Osteoblast (primary cell): ENCODE results near the gene CPLX3. TPM values are rescaled to one million over a fixed set of nuclear protein-coding genes. Genes with fewer than 3 reads are reported as not detected.

Experiments
- DNase-seq: peaks from one replicate; pipeline ENCODE4 v3.0.0; 2011; ENCODE audit warnings: low spot score, mixed read lengths; ENCODE audit not compliant: insufficient read length; ENCODE audit errors: missing footprints
- H2AFZ ChIP-seq: 2 replicates; pipeline ENCODE4 v1.6.0; 2011; ENCODE audit warnings: mild to moderate bottlenecking, low read length
- H3K27ac ChIP-seq: 2 replicates; pipeline ENCODE4 v1.5.1; 2011; ENCODE audit warnings: mild to moderate bottlenecking, low read depth, low read length, moderate library complexity
- H3K27me3 ChIP-seq: 2 replicates; pipeline ENCODE4 v1.6.0; 2012; ENCODE audit warnings: mild to moderate bottlenecking, control low read depth, inconsistent platforms, low read length, moderate library complexity; ENCODE audit not compliant: insufficient read depth
- H3K36me3 ChIP-seq: 2 replicates; pipeline ENCODE4 v1.5.1; 2011; ENCODE audit warnings: mild to moderate bottlenecking, low read length, control low read depth, moderate library complexity; ENCODE audit not compliant: insufficient read depth
- H3K4me1 ChIP-seq: 2 replicates; pipeline ENCODE4 v1.5.1; 2011; ENCODE audit warnings: mild to moderate bottlenecking, low read length, control low read depth, moderate library complexity; ENCODE audit not compliant: insufficient read depth
- H3K4me2 ChIP-seq: 2 replicates; pipeline ENCODE4 v1.6.0; 2011; ENCODE audit warnings: mild to moderate bottlenecking, low read length; ENCODE audit not compliant: insufficient read depth
- H3K4me3 ChIP-seq: fragments of 200-600 bp; sonication (generic); 3 replicates; pipeline ENCODE4 v1.5.1; 2012; ENCODE audit warnings: mild to moderate bottlenecking, low read length, inconsistent platforms; ENCODE audit not compliant: insufficient read depth
- H3K79me2 ChIP-seq: 2 replicates; pipeline ENCODE4 v1.6.0; 2012; ENCODE audit warnings: mild to moderate bottlenecking, low read length, control low read depth, inconsistent platforms; ENCODE audit not compliant: insufficient read depth
- H3K9me3 ChIP-seq: 2 replicates; pipeline ENCODE4 v1.5.1; 2011; ENCODE audit warnings: low read depth, low read length, control low read depth
- H4K20me1 ChIP-seq: 2 replicates; pipeline ENCODE4 v1.6.0; 2012; ENCODE audit warnings: mild to moderate bottlenecking, low read length, control low read depth; ENCODE audit not compliant: insufficient read depth
- total RNA-seq: library from RNA; depleted of rRNA; stranded (reverse); fragments of >200 nt; gene quantifications from 2 replicates; pipeline ENCODE4 v1.2.3, GENCODE V29; 2012
- TF ChIP-seq, protein P1 (sequence below): IDR thresholded peaks from 2 replicates; pipeline ENCODE4 v1.5.1; 2011; ENCODE audit warnings: mild to moderate bottlenecking, low read depth, low read length, moderate library complexity; ENCODE audit errors: extremely low read depth

Gene CPLX3
- total RNA-seq, 1 donor: not detected

DNA sequence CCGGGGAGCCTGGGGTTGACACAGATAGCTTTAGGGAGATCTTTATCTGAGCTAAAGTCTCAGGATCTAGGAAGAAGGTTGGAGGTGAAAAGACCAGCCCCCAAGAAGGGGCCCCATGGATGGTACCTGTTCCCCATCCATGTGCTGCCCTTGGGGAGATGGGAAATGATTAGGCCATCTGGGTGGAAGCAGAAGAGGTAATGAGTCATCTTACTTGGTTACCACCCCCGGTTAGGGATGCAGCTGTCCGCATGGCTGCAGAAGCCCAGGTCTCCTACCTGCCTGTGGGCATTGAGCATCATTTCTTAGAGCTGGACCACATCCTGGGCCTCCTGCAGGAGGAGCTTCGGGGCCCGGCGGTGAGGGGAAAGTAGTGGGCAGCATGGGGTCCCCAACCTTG, 3.1 kb upstream of the CPLX3 start:
- Histone ChIP-seq H3K9me3 (no peaks in the 10 kb centered on the region), H3K4me2 (no peak overlapping the region), H4K20me1 (no peaks in the 10 kb centered on the region), H3K27ac (no peak overlapping the region), H3K4me3 (no peak overlapping the region), H3K79me2 (no peaks in the 10 kb centered on the region), H3K4me1 (no peaks in the 10 kb centered on the region), H2AFZ (no peak overlapping the region), H3K27me3 (peaks cover 29% of the 10 kb centered on the region), H3K36me3 (no peaks in the 10 kb centered on the region)
- TF ChIP-seq, protein P1, sequence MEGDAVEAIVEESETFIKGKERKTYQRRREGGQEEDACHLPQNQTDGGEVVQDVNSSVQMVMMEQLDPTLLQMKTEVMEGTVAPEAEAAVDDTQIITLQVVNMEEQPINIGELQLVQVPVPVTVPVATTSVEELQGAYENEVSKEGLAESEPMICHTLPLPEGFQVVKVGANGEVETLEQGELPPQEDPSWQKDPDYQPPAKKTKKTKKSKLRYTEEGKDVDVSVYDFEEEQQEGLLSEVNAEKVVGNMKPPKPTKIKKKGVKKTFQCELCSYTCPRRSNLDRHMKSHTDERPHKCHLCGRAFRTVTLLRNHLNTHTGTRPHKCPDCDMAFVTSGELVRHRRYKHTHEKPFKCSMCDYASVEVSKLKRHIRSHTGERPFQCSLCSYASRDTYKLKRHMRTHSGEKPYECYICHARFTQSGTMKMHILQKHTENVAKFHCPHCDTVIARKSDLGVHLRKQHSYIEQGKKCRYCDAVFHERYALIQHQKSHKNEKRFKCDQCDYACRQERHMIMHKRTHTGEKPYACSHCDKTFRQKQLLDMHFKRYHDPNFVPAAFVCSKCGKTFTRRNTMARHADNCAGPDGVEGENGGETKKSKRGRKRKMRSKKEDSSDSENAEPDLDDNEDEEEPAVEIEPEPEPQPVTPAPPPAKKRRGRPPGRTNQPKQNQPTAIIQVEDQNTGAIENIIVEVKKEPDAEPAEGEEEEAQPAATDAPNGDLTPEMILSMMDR: no peak
- DNase-seq: no peak

DNA sequence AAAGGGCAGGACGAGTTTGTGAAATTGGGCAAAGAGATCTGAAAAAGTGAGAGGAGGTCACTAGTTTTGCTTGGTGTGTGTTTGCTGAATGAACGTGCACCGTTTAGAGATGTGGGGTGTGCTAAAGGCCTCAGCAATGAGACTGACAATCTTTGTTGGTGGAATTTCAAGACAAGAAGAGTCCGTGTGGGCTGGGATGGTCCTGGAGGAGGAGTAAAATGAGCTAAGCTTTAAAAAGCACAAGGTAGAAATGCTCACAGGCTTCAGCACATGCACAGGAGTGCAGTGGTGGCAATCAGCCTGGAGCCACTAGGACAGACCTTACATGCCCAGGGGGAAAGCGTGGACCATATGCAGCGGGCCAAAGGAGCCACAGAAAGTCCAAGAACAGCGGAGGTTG, 1.5 kb upstream of the CPLX3 start:
- no peak overlapping the region for H3K4me2 ChIP-seq
- H3K79me2 ChIP-seq: no peaks in the 10 kb centered on the region
- peaks cover 2% of the 10 kb centered on the region for H4K20me1 ChIP-seq
- H3K4me3 ChIP-seq: no peak overlapping the region
- H3K9me3 ChIP-seq: no peaks in the 10 kb centered on the region
- H3K27ac ChIP-seq: no peak overlapping the region
- no peak overlapping the region for H2AFZ ChIP-seq
- H3K27me3 ChIP-seq: peaks cover 32% of the 10 kb centered on the region
- no peaks in the 10 kb centered on the region for H3K36me3 ChIP-seq
- TF ChIP-seq, protein P1: no peak
- no peak for DNase-seq
- H3K4me1 ChIP-seq: no peaks in the 10 kb centered on the region

DNA sequence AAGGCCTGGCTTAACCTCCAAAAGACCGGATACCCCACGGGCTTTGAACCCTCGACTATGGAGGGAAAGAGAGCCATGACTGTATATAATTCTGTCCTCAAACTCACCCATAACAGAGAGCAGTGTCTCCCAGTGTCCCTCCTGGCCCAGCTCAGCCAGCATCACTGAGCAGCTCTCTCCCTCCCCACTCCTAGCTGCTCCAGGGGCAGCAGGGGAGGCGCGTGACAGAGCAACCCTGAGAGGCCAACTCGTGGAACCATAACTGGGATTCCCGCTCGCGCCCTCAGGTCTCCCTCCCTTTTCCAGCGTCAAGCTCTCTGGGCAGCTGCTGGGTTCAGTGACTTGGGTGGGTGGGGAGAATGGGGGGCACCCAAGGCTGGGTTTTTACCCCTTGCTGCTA, 561 bp upstream of the CPLX3 start:
- Histone ChIP-seq H3K27me3 (peaks cover 32% of the 10 kb centered on the region), H3K79me2 (no peaks in the 10 kb centered on the region), H2AFZ (no peak overlapping the region), H3K9me3 (no peaks in the 10 kb centered on the region), H3K4me3 (no peak overlapping the region), H3K36me3 (no peaks in the 10 kb centered on the region), H3K4me2 (no peak overlapping the region), H3K27ac (no peak overlapping the region), H4K20me1 (peaks cover 2% of the 10 kb centered on the region), H3K4me1 (no peaks in the 10 kb centered on the region)
- DNase-seq: no peak
- TF ChIP-seq, protein P1: no peak

DNA sequence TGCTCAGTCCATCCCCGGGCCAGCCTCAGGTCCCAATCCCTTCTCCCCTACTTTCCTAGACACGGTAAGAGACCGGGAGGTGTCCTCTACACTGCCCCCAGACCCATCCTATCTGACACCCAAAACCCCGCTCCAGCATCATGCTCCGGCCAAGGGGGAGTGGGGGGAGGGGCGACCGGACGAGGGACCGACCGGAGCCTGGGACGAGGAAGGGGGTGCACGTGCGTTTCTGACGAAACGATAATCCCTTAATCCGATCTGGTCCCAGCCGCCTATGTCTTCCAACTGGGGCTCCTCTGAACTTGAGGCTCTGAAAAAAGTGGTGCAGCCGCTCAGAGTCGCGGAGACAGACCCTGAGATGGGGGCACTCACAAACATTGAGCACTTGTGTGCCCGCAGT, 494 bp downstream of the CPLX3 start:
- H4K20me1 ChIP-seq: peaks cover 2% of the 10 kb centered on the region
- no peaks in the 10 kb centered on the region for H3K9me3 ChIP-seq
- no peaks in the 10 kb centered on the region for H3K36me3 ChIP-seq
- H3K4me3 ChIP-seq: no peak overlapping the region
- TF ChIP-seq, protein P1: no peak
- H3K4me2 ChIP-seq: no peak overlapping the region
- H3K27ac ChIP-seq: no peak overlapping the region
- no peaks in the 10 kb centered on the region for H3K79me2 ChIP-seq
- DNase-seq: peak; percentile 87
- no peak overlapping the region for H2AFZ ChIP-seq
- H3K27me3 ChIP-seq: peaks cover 32% of the 10 kb centered on the region
- H3K4me1 ChIP-seq: no peaks in the 10 kb centered on the region
